Ovary (tissue), 9 donors: Measurements from ENCODE around the gene C1QL2. TPM values are rescaled to one million over a fixed set of nuclear protein-coding genes. Genes with fewer than 3 reads are reported as not detected.

Experiments used
- DNase-seq, 5 donors: peaks; one replicate each; pipeline ENCODE4 v3.0.0-alpha.2; 2019 to 2020
- H3K27ac ChIP-seq, 2 donors: fragments of 200-600 bp; one replicate each; pipeline versions ENCODE4 v1.5.1 to v1.8.0; 2019 to 2022
- H3K27me3 ChIP-seq: fragments of 200-600 bp; one replicate; pipeline ENCODE4 v1.8.0; 2022
- H3K36me3 ChIP-seq: fragments of 200-600 bp; sonication (generic); one replicate; pipeline ENCODE4 v1.5.1; 2019
- H3K4me1 ChIP-seq: one replicate; pipeline ENCODE4 v1.8.1; 2013; ENCODE audit warnings: mild to moderate bottlenecking, moderate library complexity; ENCODE audit not compliant: insufficient read depth
- H3K4me3 ChIP-seq: fragments of 200-600 bp; sonication (generic); one replicate; pipeline ENCODE4 v1.5.1; 2017
- H3K9me3 ChIP-seq, 2 donors: fragments of 200-600 bp in 1 of 2; sonication (generic) in 1 of 2; one replicate each; pipeline versions ENCODE4 v1.5.1 to v1.8.1; 2013 to 2019; ENCODE audit warnings: mild to moderate bottlenecking in 1 of 2, moderate library complexity in 1 of 2
- CTCF ChIP-seq, 3 donors: fragments of 450-650 bp in 2 of 3; fragments of 200-600 bp in 1 of 3; IDR thresholded peaks; one replicate each; pipeline versions ENCODE4 v1.5.1 to v1.8.0; 2016 to 2022; ENCODE audit warnings: antibody characterized with exemption in 3 of 3, mild to moderate bottlenecking in 1 of 3
- EP300 ChIP-seq: sonication (generic); formaldehyde crosslinking; IDR thresholded peaks from one replicate; pipeline ENCODE4 v1.6.1; 2017; ENCODE audit warnings: antibody characterized with exemption
- POLR2A ChIP-seq: fragments of 450-650 bp; IDR thresholded peaks from one replicate; pipeline ENCODE4 v1.6.1; 2017; ENCODE audit warnings: antibody characterized with exemption, mild to moderate bottlenecking, moderate library complexity
- WGBS, 3 donors: extraction: QIAGEN DNeasy Blood & Tissue Kit in 1 of 3; methylation state at CpG; one replicate each; pipeline versions ENCODE4 v1.1.5 to v1.1.7; 2013 to 2017; 5-methylcytosine and 5-hydroxymethylcytosine counted together
- intact Hi-C, 4 donors: fragments of 100-400 bp; cut with DNase I; formaldehyde crosslinking; loops; one replicate each; pipeline versions ENCODE4 v1.11.0 to v1.15.1; 2022 to 2023
- polyA plus RNA-seq, 2 donors: library from polyadenylated mRNA; stranded (reverse); fragments of 200-250 nt in 1 of 2; fragments of 350-450 nt in 1 of 2; fragmentation: Illumina TruSeq in 1 of 2; extraction: RNeasy Lipid Tissue Mini Kit (QIAGEN cat#74804) in 1 of 2; gene quantifications; one replicate each; pipeline ENCODE4 v1.2.3, GENCODE V29; 2013 to 2014
- small RNA-seq: library from RNA; depleted of rRNA; stranded (forward); fragments of <200 nt; gene quantifications from one replicate; pipeline ENCODE3, GENCODE V24; 2016
- total RNA-seq, 7 donors: library from RNA; depleted of rRNA in 2 of 7; stranded (reverse); fragments of >200 nt in 2 of 7; fragmentation: NEBNext Ultra II Directional in 3 of 7; extraction: Animal tissue kit (Norgen Biotek cat#: 25700) in 3 of 7; gene quantifications; one replicate each; pipeline versions ENCODE4 v1.1.0 to v1.2.4, GENCODE V29; 2016 to 2023
- donor health status: DM: no; HTN: no; CAD: no; lungs with moderate emphysema.
- donor health status: DM: no; HTN: no; CAD: no.
- donor health status: Bipolar disorder and iron deficiency.
- donor health status: DM: yes; HTN: yes; CAD: no.
- donor health status: DM: no; HTN: no; CAD: no.
- donor health status: DM: yes; HTN: yes; CAD: no.

C1QL2 gene
- total and polyA plus RNA-seq, 9 donors: 0.10 to 0.23 (median 0.17) TPM; not detected in 5

DNA sequence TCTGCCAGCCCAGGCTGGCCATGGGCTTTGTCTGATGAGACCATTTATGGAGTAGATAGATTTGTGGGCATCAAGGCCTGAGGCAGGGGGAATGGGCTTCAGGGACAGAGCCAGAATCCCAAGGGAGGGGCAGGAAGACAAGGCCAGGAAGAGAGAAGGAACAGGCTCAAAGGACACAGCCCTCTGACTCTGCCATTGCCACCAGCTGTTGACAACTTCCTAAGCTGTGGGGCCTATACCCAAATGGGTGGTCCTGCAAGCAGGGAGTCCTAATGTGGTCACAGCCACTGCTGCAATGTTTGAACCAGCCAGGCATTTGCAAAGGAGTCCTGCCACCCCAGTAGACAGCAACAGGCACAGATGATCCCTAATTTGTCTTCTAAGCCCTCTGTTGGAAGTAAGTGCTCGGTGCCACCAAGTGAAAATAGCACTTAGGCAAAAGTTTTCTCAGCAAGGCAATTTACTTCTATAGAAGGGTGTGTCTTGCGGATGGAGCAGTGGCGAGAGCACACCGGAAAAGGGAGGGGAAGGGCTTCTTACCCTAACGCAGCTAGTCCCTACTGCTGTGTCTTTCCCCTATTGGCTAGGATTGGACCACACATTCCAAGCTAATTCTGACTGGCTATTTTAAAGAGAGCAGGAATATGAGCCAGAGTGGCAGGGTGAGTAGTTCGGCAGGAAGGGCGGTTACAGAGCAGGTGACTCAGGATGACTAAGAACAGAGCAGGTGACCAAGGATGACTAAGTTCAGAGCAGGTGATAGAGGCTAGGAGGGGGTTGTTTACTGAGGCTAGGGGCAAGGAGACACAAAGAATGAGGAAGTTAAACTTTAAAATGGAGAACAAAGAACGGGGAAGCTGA, 47.2 kb downstream of the C1QL2 start:
- intact Hi-C loops: no loop called here
- Histone ChIP-seq H3K36me3 (no peaks in the 10 kb centered on the region), H3K4me1 (no peaks in the 10 kb centered on the region), H3K4me3 (no peak overlapping the region), H3K9me3 (no peaks in the 10 kb centered on the region), H3K27ac (no peak overlapping the region), H3K27me3 (no peaks in the 10 kb centered on the region)
- DNase-seq: no peak
- TF ChIP-seq POLR2A (no peak), CTCF (IDR thresholded peaks at IDR 0.05) (no peak), EP300 (no peak)
- WGBS, 3 donors: 72 to 88% (median 82%) methylated on average over 8 of the region's 8 CpGs

GRCh38 chr2:119109866-119110265, 48.7 kb downstream of the C1QL2 start:
- H3K27ac ChIP-seq: no peak overlapping the region
- intact Hi-C loops: no loop called here
- 25 to 36% (median 32%) methylated on average over 3 of the region's 3 CpGs for WGBS, 3 donors
- H3K9me3 ChIP-seq: no peaks in the 10 kb centered on the region
- H3K4me3 ChIP-seq: no peak overlapping the region
- H3K36me3 ChIP-seq: no peaks in the 10 kb centered on the region
- H3K4me1 ChIP-seq: no peaks in the 10 kb centered on the region
- DNase-seq: no peak
- no peaks in the 10 kb centered on the region for H3K27me3 ChIP-seq
- TF ChIP-seq CTCF (IDR thresholded peaks at IDR 0.05): no peak

GRCh38 chr2:119108186-119108585, 50.4 kb downstream of the C1QL2 start:
- DNase-seq: no peak
- H3K27me3 ChIP-seq: no peaks in the 10 kb centered on the region
- no peaks in the 10 kb centered on the region for H3K36me3 ChIP-seq
- no peak overlapping the region for H3K27ac ChIP-seq
- 50 to 64% (median 54%) methylated on average over 3 of the region's 3 CpGs for WGBS, 3 donors
- H3K9me3 ChIP-seq: no peaks in the 10 kb centered on the region
- TF ChIP-seq EP300: no peak
- no peaks in the 10 kb centered on the region for H3K4me1 ChIP-seq
- intact Hi-C loops: no loop called here
- no peak overlapping the region for H3K4me3 ChIP-seq

DNA sequence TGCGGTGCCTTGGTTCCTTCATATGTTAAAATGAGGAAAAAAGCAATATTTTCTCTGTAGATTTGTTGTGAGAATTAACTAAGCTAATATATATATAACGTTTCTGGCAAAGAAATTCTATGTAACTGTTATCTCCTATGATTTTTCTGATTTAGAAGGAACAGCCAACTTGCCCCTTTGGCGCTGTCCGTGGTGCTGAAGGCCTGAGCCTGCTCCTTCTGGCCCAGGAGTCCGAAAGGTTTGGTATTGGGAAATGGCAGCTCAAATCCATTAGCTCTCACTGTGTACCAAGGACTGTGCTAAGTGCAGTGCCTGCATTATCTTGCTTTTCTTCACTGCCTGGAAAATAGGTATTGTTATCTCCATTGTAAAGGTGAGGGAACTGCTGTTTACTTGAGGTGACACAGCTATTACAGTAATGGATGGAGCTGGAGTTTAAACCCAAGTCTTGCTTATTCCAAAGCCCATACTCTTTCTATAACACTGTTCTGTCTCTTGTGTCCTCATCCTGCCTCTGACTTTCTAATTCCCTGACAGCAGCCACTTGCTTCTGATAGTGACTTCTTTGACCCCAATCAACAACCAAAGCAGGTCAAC, 52.2 kb downstream of the C1QL2 start:
- no peak for TF ChIP-seq POLR2A
- no peak for TF ChIP-seq EP300
- TF ChIP-seq CTCF (IDR thresholded peaks at IDR 0.05): no peak
- WGBS, 3 donors: 29 to 36% (median 31%) methylated on average over 5 of the region's 5 CpGs
- Histone ChIP-seq H3K27me3 (no peaks in the 10 kb centered on the region), H3K4me3 (no peak overlapping the region), H3K9me3 (no peaks in the 10 kb centered on the region), H3K27ac (no peak overlapping the region), H3K4me1 (no peaks in the 10 kb centered on the region), H3K36me3 (no peaks in the 10 kb centered on the region)
- intact Hi-C loops: no loop called here
- DNase-seq: peak in 3 of 5 donors; percentile 40 to 61 (median 53)

Small RNA genes lying within 50 kb of the gene (small RNA-seq; reads per million reads assigned to genes)
- gene RN7SL468P: not detected

Other genes starting within 250 kb of the C1QL2 start
- gene MARCO, start 216.6 kb downstream of the C1QL2 start, total RNA-seq: 10 to 100 TPM in 2 of 7 donors, 1 to 10 TPM in 5; 1.1 to 19.9 (median 6.0) TPM
- gene MARCO, start 216.6 kb downstream of the C1QL2 start, polyA plus RNA-seq: 1 to 10 TPM; 1.8 to 6.4 TPM
- gene STEAP3, start 65.1 kb upstream of the C1QL2 start, total RNA-seq: 10 to 100 TPM in 2 of 7 donors, 1 to 10 TPM in 5; 3.8 to 13.3 (median 5.8) TPM
- gene STEAP3, start 65.1 kb upstream of the C1QL2 start, polyA plus RNA-seq: 1 to 10 TPM; 2.3 to 6.1 TPM
- gene C2orf76, start 208.1 kb upstream of the C1QL2 start, total RNA-seq: 10 to 100 TPM; 12.0 to 16.7 (median 13.2) TPM
- gene C2orf76, start 208.1 kb upstream of the C1QL2 start, polyA plus RNA-seq: 10 to 100 TPM; 18.9 to 24.1 TPM
- gene DBI, start 208.2 kb upstream of the C1QL2 start, total RNA-seq: 10 to 100 TPM; 35.5 to 90.2 (median 49.7) TPM
- 100 to 1,000 TPM; 111 to 243 TPM for gene DBI, start 208.2 kb upstream of the C1QL2 start, polyA plus RNA-seq